Fibroblast of peridontal ligament (primary cell): ENCODE results near the gene CEP350.

Experiments used
- DNase-seq: peaks from one replicate; pipeline ENCODE4 v3.0.0-alpha.2; 2010; ENCODE audit errors: extremely low read depth

CEP350 gene

GRCh38 chr1:180154325-180155181, 199.9 kb downstream of the CEP350 start, which contains the start of gene QSOX1:
Gene QSOX1, plus strand, starts transcription at chr1:180154869. Its CDS starts 39 bp downstream, at chr1:180154908.
- DNase-seq, result peak; percentile 77

- DNase-seq, result no peak
Observed at GRCh38 chr1:180155182-180155682, 200.6 kb downstream of the CEP350 start.

GRCh38 chr1:180156201-180156600, 201.6 kb downstream of the CEP350 start:
- no peak for DNase-seq

- DNase-seq, result peak; percentile 74
Observed at GRCh38 chr1:180156631-180157091, 202.1 kb downstream of the CEP350 start.

- no peak for DNase-seq
Observed at GRCh38 chr1:180157108-180157507, 202.5 kb downstream of the CEP350 start.

- DNase-seq, result peak; percentile 15
Observed at GRCh38 chr1:180157576-180158057, 203.0 kb downstream of the CEP350 start.

GRCh38 chr1:180158149-180159147, 203.8 kb downstream of the CEP350 start:
- DNase-seq, result no peak

- DNase-seq, result peak; percentile 17
Observed at GRCh38 chr1:180160357-180160756, 205.7 kb downstream of the CEP350 start.

- no peak for DNase-seq
Observed at GRCh38 chr1:180163041-180163440, 208.4 kb downstream of the CEP350 start.
